Subcutaneous adipose tissue (tissue), 4 donors: ENCODE data around the gene TRMT1L. TPM values are rescaled to one million over a fixed set of nuclear protein-coding genes. Genes with fewer than 3 reads are reported as not detected.

Experiments used
- total RNA-seq, 4 donors: library from RNA; depleted of rRNA; stranded (reverse); fragments of >200 nt; gene quantifications; one replicate each; pipeline ENCODE4 v1.1.0, GENCODE V29; 2016
- TF ChIP-seq, protein P1 (sequence below): fragments of 450-650 bp; IDR thresholded peaks from one replicate; pipeline ENCODE4 v1.5.1; 2016; ENCODE audit warnings: low read depth, mild to moderate bottlenecking, control low read depth, antibody characterized with exemption, moderate library complexity

Gene TRMT1L
- total RNA-seq, 4 donors from 2014 or later, result 16.1 to 19.2 (median 18.4) TPM

DNA sequence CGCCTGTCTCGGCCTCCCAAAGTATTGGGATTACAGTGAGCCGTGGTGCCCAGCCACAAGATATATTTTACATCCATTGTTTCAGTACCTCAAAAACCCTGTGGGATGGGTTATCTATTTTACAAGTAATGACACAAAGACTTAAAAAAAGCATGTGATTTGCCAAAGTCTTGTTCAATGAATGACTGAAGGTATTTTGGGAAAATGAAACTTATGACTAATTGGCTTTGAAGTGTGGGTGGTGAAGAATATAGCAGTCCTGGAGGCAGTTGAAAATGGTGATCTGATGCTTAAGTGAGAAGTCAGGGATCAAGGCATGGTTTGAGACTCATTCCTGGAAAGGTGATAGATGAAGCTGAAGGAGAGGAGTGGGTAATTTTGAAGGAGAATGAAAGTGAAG is 3.2 kb upstream of the TRMT1L start:
- TF ChIP-seq, protein P1, sequence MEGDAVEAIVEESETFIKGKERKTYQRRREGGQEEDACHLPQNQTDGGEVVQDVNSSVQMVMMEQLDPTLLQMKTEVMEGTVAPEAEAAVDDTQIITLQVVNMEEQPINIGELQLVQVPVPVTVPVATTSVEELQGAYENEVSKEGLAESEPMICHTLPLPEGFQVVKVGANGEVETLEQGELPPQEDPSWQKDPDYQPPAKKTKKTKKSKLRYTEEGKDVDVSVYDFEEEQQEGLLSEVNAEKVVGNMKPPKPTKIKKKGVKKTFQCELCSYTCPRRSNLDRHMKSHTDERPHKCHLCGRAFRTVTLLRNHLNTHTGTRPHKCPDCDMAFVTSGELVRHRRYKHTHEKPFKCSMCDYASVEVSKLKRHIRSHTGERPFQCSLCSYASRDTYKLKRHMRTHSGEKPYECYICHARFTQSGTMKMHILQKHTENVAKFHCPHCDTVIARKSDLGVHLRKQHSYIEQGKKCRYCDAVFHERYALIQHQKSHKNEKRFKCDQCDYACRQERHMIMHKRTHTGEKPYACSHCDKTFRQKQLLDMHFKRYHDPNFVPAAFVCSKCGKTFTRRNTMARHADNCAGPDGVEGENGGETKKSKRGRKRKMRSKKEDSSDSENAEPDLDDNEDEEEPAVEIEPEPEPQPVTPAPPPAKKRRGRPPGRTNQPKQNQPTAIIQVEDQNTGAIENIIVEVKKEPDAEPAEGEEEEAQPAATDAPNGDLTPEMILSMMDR, result no peak

DNA sequence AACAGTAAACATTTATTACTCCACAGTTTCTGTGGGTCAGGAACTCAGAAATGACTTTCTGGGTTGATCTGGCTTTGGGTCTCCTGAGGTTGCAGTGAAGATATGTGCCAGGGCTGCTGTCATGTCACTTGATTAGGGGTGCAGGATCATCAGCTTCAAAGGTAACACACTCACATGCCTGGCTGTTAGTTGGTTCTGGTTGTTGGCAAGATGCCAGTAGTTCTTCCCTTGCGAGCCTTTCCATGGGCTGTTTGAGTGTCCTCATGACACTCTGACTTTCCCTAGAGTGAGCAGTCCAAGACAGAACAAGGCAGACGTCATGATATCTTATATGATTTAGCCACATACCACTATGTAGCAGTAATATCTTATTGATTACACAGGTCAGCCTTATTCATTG is 2.0 kb upstream of the TRMT1L start:
- TF ChIP-seq, protein P1, result no peak

DNA sequence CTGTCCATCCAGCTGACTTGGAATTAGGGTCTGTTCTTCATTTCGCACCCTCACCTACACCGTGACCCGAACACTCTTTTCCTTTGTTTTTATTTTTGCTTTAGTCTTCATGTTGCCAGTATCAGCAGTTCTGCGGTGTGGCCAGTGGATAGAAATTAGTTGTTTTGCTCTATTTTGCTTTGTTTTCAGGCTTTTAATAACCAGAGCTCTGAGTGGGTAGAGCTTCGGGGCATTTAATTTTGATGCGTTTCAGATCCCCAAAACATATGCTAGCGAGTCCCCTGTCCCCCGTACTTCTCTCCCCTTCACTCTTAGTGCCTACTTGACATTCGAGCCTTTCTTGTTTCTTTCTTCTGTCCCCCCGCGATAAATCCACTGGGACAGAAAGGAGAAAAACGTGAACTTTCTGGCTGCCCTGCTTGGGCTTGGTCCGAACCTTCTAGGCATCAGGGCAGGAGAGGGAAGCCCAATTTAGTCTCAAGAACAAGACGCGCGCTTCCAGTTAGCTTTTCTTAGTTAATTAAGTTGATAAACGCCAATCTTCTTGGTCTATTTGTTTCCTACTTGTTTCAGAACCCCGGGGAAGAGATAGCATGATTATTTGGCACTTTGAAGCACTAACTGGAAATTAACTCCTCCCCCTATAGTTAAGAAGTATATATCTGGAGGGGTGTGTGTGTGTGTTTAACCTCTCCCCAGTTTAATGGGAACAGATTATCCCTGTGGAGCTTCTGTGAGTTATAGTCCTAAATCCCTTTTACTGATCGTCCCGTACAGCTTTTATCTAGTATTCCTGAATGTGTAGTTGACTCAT is 1.1 kb upstream of the TRMT1L start:
- TF ChIP-seq, protein P1, result no peak

DNA sequence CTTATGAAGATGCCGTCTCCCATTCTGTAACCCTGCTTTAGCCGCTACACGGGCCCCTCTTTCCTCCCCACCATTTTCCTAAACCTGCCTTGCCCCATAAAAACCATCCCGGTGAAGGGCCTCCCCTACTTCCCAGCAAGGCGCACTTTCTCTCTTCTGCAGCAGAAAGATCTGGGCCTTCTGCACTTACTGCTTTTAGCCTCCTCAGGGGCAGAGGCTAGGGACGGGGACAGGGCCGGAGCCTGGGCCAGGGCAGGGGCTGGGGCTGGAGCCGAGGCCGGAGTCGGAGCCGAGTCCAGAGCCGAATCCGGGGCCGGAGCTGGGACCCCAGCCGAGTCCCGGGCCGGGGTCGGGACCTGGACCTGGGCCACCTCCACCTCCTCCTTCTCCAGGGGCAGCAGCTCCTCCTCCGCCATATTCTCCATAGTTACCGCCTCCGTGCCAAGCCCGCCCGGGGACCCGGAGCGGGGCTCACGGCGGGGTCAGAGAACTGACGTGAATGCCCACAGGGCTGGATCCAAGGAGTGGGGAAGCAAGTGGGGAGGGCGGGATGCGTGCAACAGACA is 382 bp downstream of the TRMT1L start:
- TF ChIP-seq, protein P1, result no peak

DNA sequence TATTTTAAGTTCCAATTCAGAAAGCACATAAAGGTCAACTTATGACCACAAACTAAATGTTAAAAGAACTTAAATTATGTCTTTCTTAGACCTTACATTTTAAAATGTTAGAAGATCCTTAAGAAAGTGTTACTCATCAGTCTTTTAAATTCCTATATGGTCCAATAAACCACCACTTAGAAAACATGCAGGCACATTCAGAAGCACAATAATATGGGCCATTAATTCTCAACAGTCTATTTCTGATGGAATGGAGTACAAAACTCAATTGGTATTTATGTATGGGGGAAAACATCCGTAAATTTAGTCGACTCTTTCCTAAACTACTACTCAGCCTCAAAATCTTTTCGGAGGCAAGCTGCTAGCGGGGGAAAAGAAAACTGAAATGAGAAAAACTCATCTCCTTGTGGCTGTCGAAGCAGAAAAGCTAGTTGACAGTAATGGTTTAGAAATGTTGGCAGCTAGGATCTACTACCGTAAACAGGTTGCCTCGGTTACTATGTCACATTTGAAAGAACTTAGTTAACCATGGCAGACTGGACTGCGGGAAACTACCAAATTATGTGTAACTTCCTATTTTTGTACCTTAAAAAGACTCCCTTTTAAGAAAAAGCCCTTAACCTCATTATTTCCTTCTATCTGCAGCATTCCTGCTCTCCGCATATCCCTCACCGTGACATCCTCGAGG is 1.0 kb downstream of the TRMT1L start:
- TF ChIP-seq, protein P1, result no peak

DNA sequence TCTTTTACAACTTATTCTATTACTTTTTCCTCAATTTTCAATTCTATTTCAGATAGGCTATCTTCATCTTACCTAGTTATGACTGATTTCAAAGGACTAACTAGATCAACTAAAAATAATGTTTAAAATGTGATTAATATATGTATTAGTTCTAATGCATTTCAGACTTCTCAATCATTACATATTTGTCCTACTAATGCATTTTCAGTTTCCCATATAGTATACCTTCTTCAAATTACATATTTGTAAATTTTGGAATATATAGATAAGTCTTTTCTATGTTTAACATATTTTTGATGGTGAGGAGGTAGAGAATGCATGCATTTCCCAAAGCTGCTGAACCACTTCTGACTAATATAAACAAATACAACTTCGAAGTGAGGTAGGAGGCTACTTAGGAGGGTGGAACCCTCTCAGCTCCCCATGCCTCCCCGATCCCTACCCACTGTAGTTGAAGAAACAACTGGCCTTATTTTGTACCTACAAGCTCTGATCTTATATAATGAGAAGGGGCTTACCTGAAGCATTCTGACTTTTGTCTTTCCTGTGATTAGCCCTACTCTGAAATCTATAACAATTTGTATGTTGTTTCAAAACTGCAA is 1.7 kb downstream of the TRMT1L start:
- TF ChIP-seq, protein P1, result no peak
